NT2/D1 (cell line): ENCODE data around the gene CARD8.
"Not testable (repeated sequence)": the region's sequence is repeated elsewhere in the genome, so short reads cannot be mapped to it uniquely, and the experiment has no call there.

ENCODE experiments used
- DNase-seq: peaks from one replicate; pipeline ENCODE4 v3.0.0-alpha.2; 2011; ENCODE audit warnings: low read depth, low spot score
- H3K27me3 ChIP-seq: 2 replicates; pipeline ENCODE4 v1.6.0; 2011; ENCODE audit warnings: mild to moderate bottlenecking; ENCODE audit not compliant: insufficient read length, insufficient read depth
- H3K36me3 ChIP-seq: 2 replicates; pipeline ENCODE4 v1.6.1; 2011; ENCODE audit warnings: mild to moderate bottlenecking, low read length, mixed read lengths; ENCODE audit not compliant: insufficient read depth, insufficient read length
- H3K4me1 ChIP-seq: 2 replicates; pipeline ENCODE4 v1.5.1; 2011; ENCODE audit not compliant: insufficient read depth, insufficient read length
- H3K4me3 ChIP-seq: 2 replicates; pipeline ENCODE4 v1.5.1; 2011; ENCODE audit warnings: low read depth; ENCODE audit not compliant: insufficient read length
- H3K9ac ChIP-seq: 2 replicates; pipeline ENCODE4 v1.6.0; 2011; ENCODE audit warnings: low read depth; ENCODE audit not compliant: insufficient read length
- H3K9me3 ChIP-seq: 2 replicates; pipeline ENCODE4 v1.5.1; 2011; ENCODE audit warnings: mild to moderate bottlenecking, low read length; ENCODE audit not compliant: insufficient read depth
- SUZ12 ChIP-seq: IDR thresholded peaks from 2 replicates; pipeline ENCODE4 v1.6.1; 2011; ENCODE audit not compliant: insufficient read length, insufficient read depth; ENCODE audit errors: extremely low read depth
- YY1 ChIP-seq: IDR thresholded peaks from 2 replicates; pipeline ENCODE4 v1.6.1; 2011; ENCODE audit not compliant: insufficient read length, insufficient read depth
- ZNF274 ChIP-seq: IDR thresholded peaks from 2 replicates; pipeline ENCODE4 v1.6.1; 2011; ENCODE audit warnings: mild to moderate bottlenecking, low read depth, low read length

CARD8 gene

GRCh38 chr19:48296963-48297734 lies 41.4 kb upstream of the CARD8 start:
- Histone ChIP-seq H3K4me3 (no peak overlapping the region), H3K4me1 (peaks cover 11% of the 10 kb centered on the region), H3K36me3 (no peaks in the 10 kb centered on the region), H3K9me3 (no peaks in the 10 kb centered on the region), H3K9ac (no peak overlapping the region), H3K27me3 (no peaks in the 10 kb centered on the region)
- no peak for DNase-seq
- TF ChIP-seq YY1, result no peak

- Histone ChIP-seq H3K9me3 (no peaks in the 10 kb centered on the region), H3K4me1 (peaks cover 11% of the 10 kb centered on the region), H3K27me3 (no peaks in the 10 kb centered on the region), H3K36me3 (no peaks in the 10 kb centered on the region), H3K4me3 (no peak overlapping the region), H3K9ac (no peak overlapping the region)
- DNase-seq, result no peak
- TF ChIP-seq YY1 (no peak), SUZ12 (no peak), ZNF274 (no peak)
Observed at GRCh38 chr19:48295458-48295857, 39.7 kb upstream of the CARD8 start.

GRCh38 chr19:48292798-48293197 lies 37.1 kb upstream of the CARD8 start:
- Histone ChIP-seq H3K9ac (no peak overlapping the region), H3K36me3 (no peaks in the 10 kb centered on the region)

GRCh38 chr19:48291489-48291815 lies 35.7 kb upstream of the CARD8 start:
- DNase-seq, H3K9me3 ChIP-seq, H3K4me1 ChIP-seq, H3K27me3 ChIP-seq, H3K9ac ChIP-seq, H3K36me3 ChIP-seq, H3K4me3 ChIP-seq: not testable (repeated sequence)

More at GRCh38 chr19:48292798-48293197, 37.1 kb upstream of the CARD8 start:
- Histone ChIP-seq H3K27me3 (no peaks in the 10 kb centered on the region), H3K4me3 (no peak overlapping the region), H3K4me1 (peaks cover 11% of the 10 kb centered on the region), H3K9me3 (no peaks in the 10 kb centered on the region)
- DNase-seq, result no peak
- TF ChIP-seq YY1 (no peak), SUZ12 (no peak), ZNF274 (no peak)

- H3K9ac ChIP-seq, result peak overlapping the region; percentile 66
Observed at GRCh38 chr19:48290771-48291488, 35.2 kb upstream of the CARD8 start.

GRCh38 chr19:48290401-48290770 lies 34.7 kb upstream of the CARD8 start:
- H3K27me3 ChIP-seq, result no peaks in the 10 kb centered on the region
- H3K36me3 ChIP-seq, result peaks cover 17% of the 10 kb centered on the region
- DNase-seq, result peak; percentile 63
- no peaks in the 10 kb centered on the region for H3K9me3 ChIP-seq
- H3K4me3 ChIP-seq, result peak overlapping the region; percentile 38
- H3K4me1 ChIP-seq, result peaks cover 6% of the 10 kb centered on the region
- peak overlapping the region; percentile 66 for H3K9ac ChIP-seq
- no peak for TF ChIP-seq ZNF274
- no peak for TF ChIP-seq SUZ12
- TF ChIP-seq YY1, result no peak

More at GRCh38 chr19:48290771-48291488, 35.2 kb upstream of the CARD8 start:
- Histone ChIP-seq H3K36me3 (peaks cover 12% of the 10 kb centered on the region), H3K4me1 (peaks cover 8% of the 10 kb centered on the region), H3K4me3 (peak overlapping the region; percentile 38), H3K9me3 (no peaks in the 10 kb centered on the region), H3K27me3 (no peaks in the 10 kb centered on the region)
- TF ChIP-seq YY1 (no peak), SUZ12 (no peak), ZNF274 (no peak)
- peak; percentile 61 for DNase-seq

GRCh38 chr19:48287748-48288147 lies 32.0 kb upstream of the CARD8 start:
- peaks cover 1% of the 10 kb centered on the region for H3K4me1 ChIP-seq
- H3K4me3 ChIP-seq, result no peak overlapping the region
- H3K9me3 ChIP-seq, result peaks cover 7% of the 10 kb centered on the region
- H3K9ac ChIP-seq, result no peak overlapping the region
- H3K36me3 ChIP-seq, result peaks cover 40% of the 10 kb centered on the region
- H3K27me3 ChIP-seq, result no peaks in the 10 kb centered on the region
- TF ChIP-seq YY1, result no peak
- no peak for TF ChIP-seq ZNF274
- no peak for TF ChIP-seq SUZ12
- no peak for DNase-seq
